HL-60 (cell line): ENCODE results near the gene BGN.

Experiments
- DNase-seq, 2 experiments: peaks; one replicate each; pipeline ENCODE4 v3.0.0-alpha.2; 2010 to 2020; ENCODE audit warnings: low read depth in 1 of 2, low spot score in 1 of 2
- H3K27ac ChIP-seq: fragments of 250-450 bp; sonication (Bioruptor Pico); replicated peaks from 2 replicates; pipeline ENCODE4 v1.5.1; 2020; ENCODE audit warnings: mild to moderate bottlenecking, moderate library complexity
- H3K27me3 ChIP-seq: fragments of 250-450 bp; sonication (Bioruptor Pico); 2 replicates; pipeline ENCODE4 v1.5.1; 2021; ENCODE audit warnings: mild to moderate bottlenecking, moderate library complexity; ENCODE audit not compliant: insufficient read depth, poor library complexity, severe bottlenecking
- H3K4me3 ChIP-seq: replicated peaks from 2 replicates; pipeline ENCODE4 v1.5.1; 2011; ENCODE audit warnings: mild to moderate bottlenecking, control low read depth, low read length; ENCODE audit not compliant: insufficient read depth
- CTCF ChIP-seq: IDR thresholded peaks from one replicate; pipeline ENCODE4 v1.5.1; 2011; ENCODE audit warnings: low read length, control low read depth, inconsistent platforms; ENCODE audit not compliant: insufficient read depth
- GABPA ChIP-seq: IDR thresholded peaks from 2 replicates; pipeline ENCODE4 v1.6.1; 2012; ENCODE audit warnings: low read depth
- POLR2AphosphoS5 ChIP-seq: IDR thresholded peaks from 2 replicates; pipeline ENCODE4 v1.6.1; 2012; ENCODE audit warnings: low read depth
- REST ChIP-seq: IDR thresholded peaks from 2 replicates; pipeline ENCODE4 v1.6.1; 2012; ENCODE audit warnings: low read depth; ENCODE audit not compliant: insufficient replicate concordance
- SPI1 ChIP-seq: IDR thresholded peaks from 2 replicates; pipeline ENCODE4 v1.6.1; 2012; ENCODE audit warnings: low read depth, mild to moderate bottlenecking, borderline replicate concordance

The BGN gene

GRCh38 chrX:153527208-153527607 lies 32.4 kb downstream of the BGN start:
- no peaks in the 10 kb centered on the region for H3K27me3 ChIP-seq
- H3K27ac ChIP-seq: no peak overlapping the region
- no peak for TF ChIP-seq POLR2AphosphoS5
- no peak for TF ChIP-seq CTCF
- no peak for TF ChIP-seq REST
- H3K4me3 ChIP-seq: no peak overlapping the region
- DNase-seq: no peak

GRCh38 chrX:153530411-153531129 lies 35.8 kb downstream of the BGN start:
- Histone ChIP-seq H3K27me3 (no peaks in the 10 kb centered on the region), H3K27ac (no peak overlapping the region), H3K4me3 (no peak overlapping the region)
- TF ChIP-seq POLR2AphosphoS5: no peak
- no peak for TF ChIP-seq REST
- TF ChIP-seq SPI1: no peak
- no peak for TF ChIP-seq GABPA
- no peak for TF ChIP-seq CTCF
- no peak for DNase-seq

GRCh38 chrX:153533091-153533490 lies 38.3 kb downstream of the BGN start:
- Histone ChIP-seq H3K27me3 (no peaks in the 10 kb centered on the region), H3K4me3 (no peak overlapping the region), H3K27ac (no peak overlapping the region)
- no peak for DNase-seq
- no peak for TF ChIP-seq GABPA
- no peak for TF ChIP-seq SPI1
- no peak for TF ChIP-seq CTCF
- TF ChIP-seq REST: no peak
- no peak for TF ChIP-seq POLR2AphosphoS5
